Measurements from ENCODE around the gene SLC30A1.

GRCh38 chr1:211598514-211598913, 19.6 kb upstream of the SLC30A1 start:
- TF ChIP-seq HDAC6 (IDR thresholded peaks at IDR 0.05; ENCODE audit: unreplicated experiment) (no peak), ELK1 (IDR thresholded peaks at IDR 0.05; ENCODE audit: low read depth, low read length) (no peak), POLR2A (IDR thresholded peaks at IDR 0.05; ENCODE audit: low read depth, low read length) (no peak), ESRRA (IDR thresholded peaks at IDR 0.05; ENCODE audit: low read length) (no peak), EED (IDR thresholded peaks at IDR 0.05; ENCODE audit: low read depth) (no peak)
- TF ChIP-seq, protein P1, sequence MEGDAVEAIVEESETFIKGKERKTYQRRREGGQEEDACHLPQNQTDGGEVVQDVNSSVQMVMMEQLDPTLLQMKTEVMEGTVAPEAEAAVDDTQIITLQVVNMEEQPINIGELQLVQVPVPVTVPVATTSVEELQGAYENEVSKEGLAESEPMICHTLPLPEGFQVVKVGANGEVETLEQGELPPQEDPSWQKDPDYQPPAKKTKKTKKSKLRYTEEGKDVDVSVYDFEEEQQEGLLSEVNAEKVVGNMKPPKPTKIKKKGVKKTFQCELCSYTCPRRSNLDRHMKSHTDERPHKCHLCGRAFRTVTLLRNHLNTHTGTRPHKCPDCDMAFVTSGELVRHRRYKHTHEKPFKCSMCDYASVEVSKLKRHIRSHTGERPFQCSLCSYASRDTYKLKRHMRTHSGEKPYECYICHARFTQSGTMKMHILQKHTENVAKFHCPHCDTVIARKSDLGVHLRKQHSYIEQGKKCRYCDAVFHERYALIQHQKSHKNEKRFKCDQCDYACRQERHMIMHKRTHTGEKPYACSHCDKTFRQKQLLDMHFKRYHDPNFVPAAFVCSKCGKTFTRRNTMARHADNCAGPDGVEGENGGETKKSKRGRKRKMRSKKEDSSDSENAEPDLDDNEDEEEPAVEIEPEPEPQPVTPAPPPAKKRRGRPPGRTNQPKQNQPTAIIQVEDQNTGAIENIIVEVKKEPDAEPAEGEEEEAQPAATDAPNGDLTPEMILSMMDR (IDR thresholded peaks at IDR 0.05 in 2 of 3, conservative IDR thresholded peaks at IDR 0.05 in 1 of 3; ENCODE audit: control insufficient read depth in 2 of 3, extremely low read depth in 1 of 3, insufficient read depth in 1 of 3, low read depth in 3 of 3, low read length in 3 of 3), result no peak
